Right ventricle myocardium inferior (tissue), 1 donor: ENCODE measurements around the gene CRHR2. TPM values are rescaled to one million over a fixed set of nuclear protein-coding genes. Genes with fewer than 3 reads are reported as not detected.

Experiments used
- ATAC-seq: fragments of 200-7000 bp; cut with Tn5 transposase; one replicate; pipeline ENCODE4 v1.9.1; 2020; ENCODE audit warnings: mild to moderate bottlenecking, moderate library complexity
- DNase-seq: peaks from one replicate; pipeline ENCODE4 v3.0.0; 2021; ENCODE audit errors: missing footprints
- intact Hi-C: fragments of 100-400 bp; cut with DNase I; formaldehyde crosslinking; loops from one replicate; pipeline ENCODE4 v1.11.0; 2022
- total RNA-seq: library from RNA; stranded (reverse); fragmentation: NEBNext Ultra II Directional; extraction: Animal tissue kit (Norgen Biotek cat#: 25700); gene quantifications from one replicate; pipeline ENCODE4 v1.2.1, GENCODE V29; 2021
- donor health status: DM: no; HTN: yes; CAD: no; lungs with severe emphysema.

The CRHR2 gene
- total RNA-seq, 1 donor from 2014 or later, result 0.35 TPM

DNA sequence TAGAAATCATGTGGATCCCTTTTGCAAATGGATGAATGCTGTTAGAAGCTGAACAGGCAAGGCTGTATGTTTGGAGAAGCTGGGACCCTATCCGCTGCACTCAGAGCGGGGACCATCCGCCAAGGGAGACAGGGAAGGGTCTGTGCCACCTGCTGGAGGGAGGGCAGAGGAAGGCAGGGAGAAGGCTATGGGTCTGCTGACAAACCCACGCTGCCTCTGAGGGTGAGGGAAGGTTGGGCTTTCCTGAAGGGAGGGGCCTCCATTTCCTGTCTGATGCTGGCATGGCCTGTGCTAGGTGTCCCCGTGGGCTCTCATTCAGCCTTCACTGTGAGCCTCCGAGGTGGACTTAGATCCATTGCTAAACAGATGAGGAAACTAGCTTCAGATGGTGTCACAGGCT is 5.3 kb upstream of the CRHR2 start:
- ATAC-seq (no peak), DNase-seq (no peak)
- intact Hi-C loops, result no loop called here

DNA sequence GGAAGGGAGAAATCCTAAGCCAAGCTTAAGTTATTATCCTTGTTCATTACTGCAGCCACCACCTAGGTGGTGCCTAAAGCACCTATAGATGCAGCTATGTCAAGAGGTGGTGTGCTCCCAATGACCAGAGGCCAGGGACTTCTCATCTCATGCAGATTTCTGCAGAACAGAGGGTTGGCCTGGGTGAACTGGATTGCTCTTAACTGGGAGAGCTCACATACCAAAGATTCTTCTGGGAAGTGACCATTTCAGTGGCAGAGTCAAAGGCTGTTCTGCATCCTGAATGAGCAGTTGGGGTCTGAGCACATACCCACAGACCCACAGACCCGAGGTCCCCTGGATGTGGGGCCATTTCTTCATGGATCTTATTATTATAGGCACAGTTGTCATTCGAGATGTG is 2.1 kb upstream of the CRHR2 start:
- ATAC-seq, result no peak
- DNase-seq, result no peak

DNA sequence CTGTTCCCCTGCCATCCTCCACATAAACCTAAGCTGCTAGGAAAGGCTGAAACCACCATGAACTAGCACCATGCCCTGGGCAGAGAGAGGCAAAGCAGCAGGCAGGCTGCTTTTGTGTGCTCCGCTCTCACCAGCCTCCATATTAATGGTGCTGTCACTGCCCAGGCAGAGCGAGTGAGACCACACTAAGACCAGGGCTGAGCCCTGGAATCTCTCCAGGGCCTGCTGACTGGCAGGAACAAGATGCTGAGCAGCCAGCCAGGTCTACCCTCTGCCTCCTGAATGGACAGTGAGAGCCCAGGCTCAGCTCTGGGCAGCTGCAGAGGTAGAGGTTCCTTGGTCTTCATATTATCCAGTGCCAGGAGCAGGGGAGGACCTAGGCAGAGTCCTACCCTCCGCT is 1.6 kb upstream of the CRHR2 start:
- no peak for ATAC-seq
- intact Hi-C loops, result no loop called here
- peak; percentile 67 for DNase-seq

More for the DNA sequence above, 2.1 kb upstream of the CRHR2 start:
- intact Hi-C loops, result no loop called here

DNA sequence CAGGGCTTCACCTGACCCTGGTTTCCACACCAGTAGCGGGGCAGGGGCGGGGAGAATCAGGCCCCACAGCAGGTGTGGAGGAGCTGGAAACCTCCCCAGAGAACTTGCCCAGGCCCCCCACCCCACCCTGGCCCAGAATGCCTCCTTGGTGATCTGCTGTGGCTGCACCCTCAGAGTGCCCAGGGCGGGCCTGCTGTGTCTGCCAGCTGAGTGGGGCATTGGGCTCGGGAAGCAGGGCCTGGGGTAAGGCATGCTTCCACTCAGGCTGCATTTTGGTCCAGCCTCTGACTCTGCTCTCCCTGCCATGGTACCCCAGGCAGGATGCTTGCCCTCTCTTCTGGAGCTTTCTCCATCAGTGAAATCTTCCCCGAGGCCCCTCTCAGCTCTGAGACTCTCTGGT is 1.1 kb upstream of the CRHR2 start:
- intact Hi-C loops, result no loop called here
- DNase-seq, result peak; percentile 43
- ATAC-seq, result no peak

DNA sequence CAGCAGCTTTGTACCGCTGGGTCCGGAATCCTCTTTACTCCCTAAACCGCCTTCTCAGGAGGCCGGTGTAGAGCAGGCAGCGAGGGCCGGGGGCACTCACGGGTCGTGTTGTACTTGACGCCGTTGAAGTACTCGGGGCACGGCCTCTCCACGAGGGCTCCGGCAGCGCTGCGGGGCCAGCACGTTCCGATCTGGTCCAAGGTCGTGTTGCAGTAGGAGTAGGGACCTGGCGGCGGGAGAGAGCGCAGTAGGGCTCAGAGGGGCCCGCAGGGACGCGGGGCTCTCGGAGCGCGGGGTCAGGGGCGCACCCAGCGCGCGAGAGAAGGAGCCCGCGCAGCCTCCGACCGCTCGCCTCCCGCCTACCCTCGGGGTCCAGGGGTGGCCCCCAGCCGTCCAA is 443 bp downstream of the CRHR2 start:
- DNase-seq (peak; percentile 50), ATAC-seq (no peak)
- intact Hi-C loops, result loop anchor here (1.0 kb wide), 1 partner anchor 58 kb away; no protein-coding TSS in a partner anchor

DNA sequence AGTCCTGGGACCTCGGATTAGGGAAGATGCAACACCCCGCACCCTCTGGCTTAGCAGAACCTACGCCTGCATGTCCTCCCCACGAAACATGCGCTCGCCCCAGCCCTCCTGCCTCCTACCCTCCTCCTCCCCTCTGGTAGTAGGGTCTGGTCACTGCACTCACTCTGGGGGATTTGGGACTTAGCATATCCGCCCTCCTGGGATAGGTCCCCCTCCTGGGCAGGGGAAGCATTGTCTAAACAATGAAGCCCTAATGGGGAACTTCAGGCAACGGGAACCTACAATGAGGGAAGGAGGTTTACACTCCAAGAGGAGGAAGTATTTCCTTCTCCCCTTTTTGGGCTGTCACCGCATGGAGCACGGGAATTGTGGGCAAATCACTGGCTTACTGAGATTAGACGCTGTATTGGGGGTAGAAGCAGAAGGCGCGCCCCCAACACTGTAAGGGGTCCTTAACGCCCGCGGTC is 892 bp downstream of the CRHR2 start:
- intact Hi-C loops, result no loop called here
- DNase-seq (peak; percentile 9), ATAC-seq (no peak)

DNA sequence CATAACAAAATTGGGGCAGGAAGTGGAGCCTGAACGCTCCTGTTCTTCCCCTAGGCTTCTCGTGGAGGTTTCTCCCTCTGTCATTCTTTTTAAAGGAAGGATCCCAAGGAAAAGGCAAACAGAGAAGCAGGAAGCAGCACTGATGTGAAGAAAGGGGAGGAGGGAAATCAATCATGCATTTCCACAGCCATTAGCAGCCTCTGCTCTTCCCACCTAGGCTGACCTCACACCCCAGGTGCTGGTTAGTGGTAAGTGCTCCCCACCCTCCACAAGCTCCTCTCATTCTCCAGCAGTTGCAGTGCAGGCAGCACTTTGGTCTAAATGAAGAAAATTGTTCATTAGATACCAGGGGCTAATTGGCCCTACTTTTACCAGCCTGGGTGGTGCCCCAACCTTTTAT is 2.6 kb downstream of the CRHR2 start:
- DNase-seq (peak; percentile 7), ATAC-seq (no peak)
- intact Hi-C loops, result no loop called here

DNA sequence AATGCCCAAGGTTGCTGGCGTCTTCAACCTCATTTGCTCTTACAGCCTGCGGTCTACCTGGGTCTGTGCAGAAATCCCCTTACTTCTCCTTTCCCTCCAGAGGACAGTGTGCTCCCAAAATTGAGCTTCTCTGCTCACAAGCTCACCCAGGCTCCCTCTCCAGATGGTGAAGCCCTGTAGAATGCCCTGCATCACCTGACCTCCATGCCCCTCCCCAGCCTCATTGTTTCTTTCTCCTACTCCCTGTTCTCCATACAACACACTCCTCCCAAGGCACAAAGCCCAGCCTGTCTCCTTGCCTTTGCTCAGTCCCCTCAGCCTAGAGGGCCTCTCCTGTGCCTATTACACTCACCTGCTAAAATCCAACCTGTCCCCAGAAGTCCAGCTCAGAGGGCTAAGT is 3.5 kb downstream of the CRHR2 start:
- no peak for ATAC-seq
- intact Hi-C loops, result no loop called here
- no peak for DNase-seq

DNA sequence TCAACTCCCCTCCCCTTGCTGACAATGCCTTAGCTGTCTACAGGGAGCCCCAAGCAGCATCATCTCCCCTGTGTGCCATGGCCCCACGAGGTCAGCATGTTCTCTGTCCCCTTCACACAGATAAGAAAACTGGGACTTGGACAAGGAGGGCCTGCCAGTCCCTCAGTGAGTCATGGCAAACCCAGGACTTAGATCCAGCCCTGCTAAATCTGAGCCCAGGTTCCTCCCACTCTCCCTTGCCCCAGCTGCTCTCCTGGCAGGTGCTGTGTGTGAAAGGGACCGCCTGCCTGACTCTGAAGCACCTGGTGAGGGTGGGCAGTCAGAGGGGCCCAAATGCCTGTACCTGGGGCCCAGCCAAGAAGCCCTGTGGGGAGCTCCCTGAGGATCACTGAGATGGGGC is 7.4 kb downstream of the CRHR2 start:
- intact Hi-C loops, result no loop called here
- no peak for ATAC-seq
- DNase-seq, result peak; percentile 17

DNA sequence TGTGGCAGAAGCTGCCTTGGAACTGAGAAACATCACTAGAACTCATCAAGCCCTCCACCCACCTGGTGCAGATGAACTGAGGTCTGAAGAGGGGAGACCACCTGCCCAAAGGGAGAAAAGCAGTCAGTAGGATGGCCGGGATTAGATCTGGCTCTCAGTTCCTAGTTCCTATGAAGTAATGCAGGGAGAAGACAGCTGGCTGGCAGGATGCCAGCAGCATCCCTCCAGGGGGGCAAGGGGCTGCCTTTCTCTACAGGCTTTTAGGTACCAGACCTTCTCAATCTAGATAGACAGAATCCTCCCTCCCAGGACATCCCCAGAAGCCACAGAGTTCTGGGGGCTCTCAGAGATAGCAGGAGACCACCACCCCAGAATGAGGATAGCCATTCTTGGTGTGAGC is 7.8 kb downstream of the CRHR2 start:
- no peak for ATAC-seq
- DNase-seq, result peak; percentile 9
- intact Hi-C loops, result no loop called here

DNA sequence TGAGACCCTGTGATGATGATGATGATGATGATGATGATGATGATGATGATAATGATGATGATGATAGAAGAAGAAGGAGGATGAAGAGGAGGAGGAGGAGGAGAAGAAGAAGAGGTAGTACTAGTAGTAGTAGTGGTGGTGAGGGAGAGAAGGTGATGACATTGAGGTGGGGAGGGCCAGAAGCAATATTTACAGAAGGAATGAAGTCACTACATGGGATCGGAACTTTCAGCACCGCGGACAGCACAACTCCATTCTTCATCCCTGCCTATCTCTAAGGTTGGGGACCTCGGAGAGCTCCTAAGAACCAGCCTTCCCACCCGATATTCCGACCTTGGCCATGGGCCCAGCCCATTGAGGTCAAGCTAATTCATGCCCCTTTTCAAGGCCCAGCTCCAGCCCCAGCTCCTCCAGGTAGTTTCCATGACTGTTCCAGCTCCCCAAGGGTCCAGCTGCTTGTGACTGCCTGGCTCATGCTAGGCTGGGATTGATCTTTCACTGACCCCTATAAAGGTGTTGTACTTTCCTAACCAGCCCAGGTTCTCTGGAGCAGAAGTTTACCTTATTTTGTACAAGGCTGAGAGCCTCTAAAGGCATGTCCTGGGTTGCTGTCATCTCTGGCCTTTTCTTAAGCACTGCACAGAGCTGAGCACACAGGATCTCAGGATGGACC is 10.3 kb downstream of the CRHR2 start:
- DNase-seq, result peak; percentile 56
- ATAC-seq, result no peak
- intact Hi-C loops, result no loop called here

DNA sequence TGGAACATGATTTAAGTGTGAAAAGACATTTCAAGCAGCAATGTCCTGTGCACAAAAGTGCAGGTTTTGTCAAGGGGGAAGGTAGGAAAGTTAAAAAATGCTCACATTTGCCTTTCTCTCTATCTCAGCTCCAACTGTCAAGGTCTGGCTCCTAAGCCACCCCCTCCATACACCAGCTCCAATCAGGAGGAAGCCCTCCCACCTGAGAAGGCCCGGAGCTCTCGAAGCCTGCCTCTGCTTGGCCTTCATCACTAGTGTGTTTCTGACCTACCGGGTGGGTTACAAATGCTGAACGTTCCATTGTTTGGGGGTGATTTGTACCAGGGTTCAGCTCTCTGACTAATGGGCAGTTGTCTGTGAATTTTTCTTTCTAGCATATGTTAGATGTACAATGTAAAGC is 14.2 kb downstream of the CRHR2 start:
- ATAC-seq, result no peak
- peak; percentile 4 for DNase-seq
- intact Hi-C loops, result no loop called here

DNA sequence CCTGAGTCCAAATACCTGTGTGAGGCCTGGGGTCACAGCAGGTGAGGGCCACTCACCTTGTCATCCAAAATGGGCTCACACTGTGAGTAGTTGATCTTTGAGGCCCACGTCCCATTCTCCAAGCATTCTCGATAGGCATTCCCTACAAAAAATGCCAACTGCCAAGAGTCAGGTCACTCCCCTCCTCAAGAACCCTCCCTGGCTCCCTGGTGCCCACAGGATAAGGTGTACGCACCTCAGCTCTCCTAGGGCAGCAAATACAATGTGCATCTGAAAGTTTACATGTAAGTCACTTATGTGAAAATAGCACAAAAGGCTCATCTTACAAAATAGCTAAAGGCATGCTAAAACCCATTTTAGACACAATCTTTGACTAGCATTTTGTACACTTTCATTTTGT is 15.1 kb downstream of the CRHR2 start:
- ATAC-seq (no peak), DNase-seq (no peak)
- intact Hi-C loops, result no loop called here

DNA sequence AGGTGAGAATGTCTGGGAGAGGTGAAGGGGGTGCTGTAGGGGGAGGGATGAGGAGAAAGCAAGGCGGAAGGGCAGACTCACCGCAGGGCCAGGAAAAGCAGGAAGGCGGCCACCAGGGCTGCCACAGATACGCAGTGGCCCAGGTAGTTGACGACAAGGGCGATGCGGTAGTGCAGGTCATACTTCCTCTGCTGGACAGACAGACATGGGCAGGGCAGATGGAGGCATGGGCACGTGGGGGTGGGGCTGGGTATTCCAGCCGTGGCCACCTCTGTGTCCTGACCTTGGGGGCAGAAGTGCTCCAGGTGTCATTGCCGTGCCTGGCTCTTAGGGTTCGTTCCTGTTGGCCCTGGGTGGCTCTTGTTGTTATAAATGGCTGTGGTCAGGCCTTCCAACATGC is 16.8 kb downstream of the CRHR2 start:
- ATAC-seq (no peak), DNase-seq (peak; percentile 50)
- intact Hi-C loops, result no loop called here

DNA sequence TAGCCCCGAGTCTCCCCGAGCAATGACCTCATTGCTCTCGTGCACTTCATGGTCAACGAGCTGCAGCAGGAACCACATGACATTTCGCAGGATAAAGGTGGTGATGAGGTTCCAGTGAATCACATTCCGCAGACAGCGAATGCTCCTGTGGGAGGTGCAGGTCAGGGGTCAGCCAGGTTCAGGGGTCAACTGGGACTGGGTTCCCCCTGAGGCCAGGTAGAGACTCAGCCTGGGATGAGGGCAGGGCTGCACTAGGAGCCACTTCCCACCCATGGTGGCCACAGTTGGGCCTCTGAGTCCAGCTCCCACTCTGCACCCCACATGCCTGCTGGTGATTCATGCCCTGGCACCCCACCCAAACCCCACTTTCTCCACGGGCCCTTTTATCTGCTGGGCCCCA is 17.2 kb downstream of the CRHR2 start:
- ATAC-seq (no peak), DNase-seq (peak; percentile 32)
- intact Hi-C loops, result no loop called here

DNA sequence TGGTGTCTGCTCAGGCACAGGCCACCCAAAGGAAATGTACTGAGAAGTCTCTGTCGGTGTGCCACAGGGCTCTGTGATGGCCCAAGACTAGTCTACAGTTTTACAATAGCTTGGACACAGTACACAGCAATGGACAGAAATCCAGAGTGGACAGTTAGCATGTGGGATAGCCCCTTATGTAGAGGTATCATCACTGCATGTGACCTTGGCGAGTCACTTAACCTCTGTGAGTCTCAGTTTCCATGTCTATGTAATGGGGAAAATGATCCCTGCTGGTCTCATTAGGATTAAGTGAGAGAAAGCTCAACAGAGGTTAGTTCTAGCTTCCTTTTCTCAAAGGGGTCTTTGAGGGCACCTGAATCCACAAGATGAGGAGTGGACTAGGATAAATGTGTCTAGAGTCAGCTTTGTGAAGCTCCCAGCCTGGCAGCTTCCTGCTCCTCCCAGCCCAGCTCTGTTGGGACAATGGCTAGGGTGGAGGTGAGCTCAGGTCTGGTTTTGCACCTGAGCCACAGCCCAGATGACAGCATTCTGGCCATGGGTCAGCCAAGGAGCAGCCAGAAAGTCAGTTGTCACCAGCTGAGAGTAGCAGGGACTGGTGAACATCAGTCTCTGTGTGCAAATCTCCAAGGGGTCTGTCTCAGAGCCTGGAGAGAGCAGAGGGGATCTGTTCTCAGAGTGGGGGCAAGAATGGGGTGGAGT is 17.9 kb downstream of the CRHR2 start:
- intact Hi-C loops, result no loop called here
- DNase-seq (no peak), ATAC-seq (no peak)

DNA sequence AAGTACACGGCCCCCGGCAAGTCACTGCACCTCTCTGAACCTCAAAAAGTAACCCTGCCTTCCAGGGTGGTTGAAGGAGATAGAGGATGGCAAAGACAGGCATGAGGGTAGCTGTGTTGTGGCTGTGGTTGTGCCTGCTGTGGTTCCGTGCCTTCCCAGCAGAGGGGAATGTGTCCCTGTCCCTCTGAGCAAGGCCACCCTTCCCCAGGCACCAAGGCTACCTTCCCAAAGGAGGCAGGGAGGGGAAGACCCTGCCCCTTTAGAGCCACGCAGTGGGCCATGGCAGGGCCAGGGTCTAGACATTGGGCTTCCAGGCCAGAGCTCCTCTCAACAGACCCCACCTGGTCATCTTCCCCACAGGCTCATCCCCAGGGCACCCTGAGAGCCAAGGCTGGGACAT is 18.8 kb downstream of the CRHR2 start:
- ATAC-seq (no peak), DNase-seq (peak; percentile 26)
- intact Hi-C loops, result no loop called here

DNA sequence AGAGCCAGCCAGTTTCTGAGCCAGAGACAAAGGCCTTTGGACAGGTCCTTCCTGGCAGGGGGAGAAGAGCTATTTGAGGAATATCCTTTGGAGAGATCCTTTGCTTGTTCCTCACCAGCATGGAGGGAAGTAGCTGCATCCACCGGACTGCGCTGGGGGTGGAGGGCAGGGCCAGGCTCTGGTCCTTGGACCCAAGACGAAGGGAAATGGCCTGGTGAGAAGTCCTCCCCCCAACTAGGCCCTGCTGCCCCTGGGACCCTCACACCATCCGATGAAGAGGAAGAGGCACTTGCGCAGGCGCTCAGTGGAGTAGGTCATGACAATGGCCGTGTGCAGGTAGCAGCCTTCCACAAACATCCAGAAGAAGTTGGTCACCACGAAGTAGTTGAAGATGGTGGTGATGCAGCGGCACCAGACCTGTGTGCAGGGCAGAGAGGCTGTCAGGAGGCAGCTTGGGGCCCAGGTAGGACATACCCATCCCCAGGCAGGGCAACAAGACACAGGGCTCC is 19.8 kb downstream of the CRHR2 start:
- DNase-seq, result peak; percentile 50
- no peak for ATAC-seq
- intact Hi-C loops, result no loop called here

DNA sequence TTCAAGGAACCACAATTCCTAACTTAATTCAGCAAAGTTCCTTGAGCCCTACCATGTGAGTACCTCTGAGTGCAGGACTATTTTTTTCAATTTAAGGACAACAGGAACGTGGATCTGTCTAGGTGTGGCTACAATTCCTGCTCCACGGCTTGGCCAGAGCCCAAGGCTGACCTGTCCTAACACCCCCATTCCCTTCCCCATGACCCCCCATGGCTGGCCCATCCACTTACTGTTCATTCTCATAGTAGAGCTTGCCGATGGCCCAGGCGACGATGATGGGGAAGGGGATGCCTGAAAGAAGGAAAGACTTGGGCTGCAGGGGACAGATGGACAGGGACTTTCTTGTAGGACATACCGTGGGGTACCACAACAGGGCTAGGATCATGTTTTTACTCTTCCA is 20.3 kb downstream of the CRHR2 start:
- DNase-seq (peak; percentile 58), ATAC-seq (no peak)
- intact Hi-C loops, result no loop called here
